Brain pericyte (primary cell): Measurements from ENCODE around the gene KCTD13.
"Not testable (repeated sequence)": the region's sequence is repeated elsewhere in the genome, so short reads cannot be mapped to it uniquely, and the experiment has no call there.

Source experiments
- DNase-seq: peaks from one replicate; pipeline ENCODE4 v3.0.0-alpha.2; 2012; ENCODE audit warnings: low read depth, low spot score

KCTD13 gene

DNA sequence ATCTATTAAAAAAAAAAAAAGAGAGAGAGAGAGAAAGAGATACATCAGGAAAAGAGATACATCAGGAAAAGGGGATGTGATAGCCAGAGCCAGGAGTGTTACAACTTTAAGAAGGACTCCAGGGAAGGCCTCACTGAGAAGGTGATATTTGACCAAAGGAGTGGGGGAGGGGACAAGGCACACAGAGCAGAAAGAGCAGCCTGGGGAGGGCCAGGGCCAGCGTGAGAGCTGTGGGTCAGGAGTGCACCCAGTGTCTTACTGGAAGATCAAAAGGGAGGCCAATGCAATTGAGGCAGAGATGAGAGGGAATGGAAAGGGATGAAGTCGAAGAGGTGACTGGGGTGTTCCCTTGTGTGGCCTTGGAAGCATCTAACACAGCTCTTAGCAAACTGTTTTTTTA is 18.1 kb downstream of the KCTD13 start:
- no peak for DNase-seq

DNA sequence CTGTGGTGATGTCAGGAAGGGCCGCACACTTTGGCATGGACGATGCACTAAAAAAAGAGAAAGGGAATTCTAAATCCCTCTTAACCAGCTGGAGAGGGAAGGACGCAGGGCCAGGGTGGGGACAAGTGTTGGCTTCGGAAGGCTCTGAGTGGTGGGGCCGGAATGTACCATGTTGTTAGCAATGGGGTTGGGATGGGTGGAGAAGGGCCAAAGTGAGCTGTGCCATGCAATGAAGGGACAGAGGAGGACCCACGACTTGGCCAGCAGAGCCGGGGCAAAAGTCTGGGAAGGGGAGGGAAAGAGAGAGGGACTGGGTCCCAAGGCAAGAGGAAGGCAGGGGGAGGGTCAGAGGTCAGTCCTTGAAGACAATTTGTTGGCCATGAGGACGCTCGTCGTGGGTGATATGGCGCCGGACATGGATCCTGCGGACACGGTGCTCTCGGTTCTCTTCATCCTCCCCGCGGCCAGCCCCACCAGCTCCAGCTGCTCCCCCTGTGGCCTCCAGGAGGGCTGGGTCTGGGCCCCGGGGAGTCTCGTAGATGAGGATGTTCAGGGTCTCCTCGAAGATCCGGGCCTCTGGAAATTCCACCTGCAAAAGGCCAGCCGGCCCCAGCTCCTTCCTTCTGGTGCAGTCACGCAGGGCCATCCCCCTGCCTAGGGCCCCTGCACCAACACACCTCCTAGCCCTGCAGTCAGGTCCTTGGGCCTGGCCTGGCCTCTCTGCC is 19.3 kb downstream of the KCTD13 start:
- no peak for DNase-seq

DNA sequence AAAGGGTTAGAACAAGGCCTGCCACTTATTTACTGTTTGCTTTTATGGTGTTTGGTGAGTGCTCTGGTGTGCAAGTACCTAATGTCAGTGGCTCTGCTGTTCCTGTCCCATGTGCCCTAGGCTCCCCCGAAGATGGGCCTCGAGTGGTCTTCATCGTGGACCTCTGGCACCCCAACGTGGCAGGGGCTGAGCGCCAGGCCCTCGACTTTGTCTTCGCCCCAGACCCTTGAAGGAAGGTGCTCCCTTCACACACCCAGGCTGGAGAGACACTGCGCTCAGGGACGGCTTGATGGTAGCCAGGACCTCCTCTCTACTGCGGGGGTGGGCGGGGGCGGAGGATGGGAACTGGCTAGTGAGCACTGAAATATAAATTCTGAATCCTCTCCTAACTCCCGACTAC is 20.4 kb downstream of the KCTD13 start:
- no peak for DNase-seq

DNA sequence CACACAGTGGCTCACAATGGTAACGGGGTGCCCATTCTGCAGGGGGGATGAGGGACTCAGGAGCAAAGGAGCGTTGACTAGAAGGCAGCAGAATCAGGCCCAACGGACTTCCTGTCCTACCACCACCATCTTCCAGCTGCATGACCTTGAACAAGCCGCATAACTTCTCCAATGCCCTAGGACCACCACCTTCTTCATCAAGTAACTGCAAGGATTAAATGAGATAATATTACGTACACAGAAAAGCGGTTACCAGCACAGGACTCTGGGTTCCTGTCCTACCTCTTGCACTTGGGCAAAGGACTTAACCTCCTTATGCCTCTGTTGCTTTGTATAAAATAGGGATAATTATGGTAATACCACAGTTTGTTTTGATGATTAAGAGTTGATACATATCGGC is 21.1 kb downstream of the KCTD13 start:
- no peak for DNase-seq

DNA sequence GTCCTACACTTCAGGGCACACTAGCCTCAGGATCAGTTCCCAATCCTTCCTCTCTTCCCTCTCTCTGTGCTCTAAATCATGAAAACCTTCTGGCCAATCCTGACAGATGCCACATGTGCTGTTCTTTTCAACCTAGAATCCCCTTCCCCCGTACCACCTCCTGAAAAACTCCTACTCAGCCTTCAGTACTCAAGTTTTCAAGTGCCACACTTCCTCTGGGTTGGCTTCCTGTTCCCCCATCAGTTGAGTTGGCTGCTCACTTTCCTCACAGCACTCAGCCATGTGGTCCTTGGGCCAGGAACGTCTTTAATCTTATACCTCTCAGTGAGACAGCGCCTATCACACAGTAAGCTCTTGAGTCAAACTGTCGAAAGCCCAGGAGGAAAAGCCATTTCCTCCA is 22.4 kb downstream of the KCTD13 start:
- DNase-seq: no peak

DNA sequence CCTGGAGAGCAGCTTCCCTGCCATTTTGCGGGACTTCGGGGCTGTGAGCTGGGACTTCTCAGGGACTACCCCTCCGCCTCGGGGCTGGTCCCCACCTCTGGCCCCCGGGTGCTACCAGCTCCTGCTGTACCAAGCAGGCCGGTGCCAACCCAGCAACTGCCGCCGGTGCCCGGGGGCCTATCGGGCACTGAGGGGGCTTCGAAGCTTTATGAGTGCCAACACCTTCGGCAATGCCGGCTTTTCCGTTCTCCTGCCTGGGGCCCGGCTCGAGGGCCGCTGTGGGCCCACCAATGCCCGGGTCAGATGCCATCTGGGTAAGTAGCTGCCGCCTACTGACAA is 24.4 kb downstream of the KCTD13 start:
- DNase-seq: no peak

DNA sequence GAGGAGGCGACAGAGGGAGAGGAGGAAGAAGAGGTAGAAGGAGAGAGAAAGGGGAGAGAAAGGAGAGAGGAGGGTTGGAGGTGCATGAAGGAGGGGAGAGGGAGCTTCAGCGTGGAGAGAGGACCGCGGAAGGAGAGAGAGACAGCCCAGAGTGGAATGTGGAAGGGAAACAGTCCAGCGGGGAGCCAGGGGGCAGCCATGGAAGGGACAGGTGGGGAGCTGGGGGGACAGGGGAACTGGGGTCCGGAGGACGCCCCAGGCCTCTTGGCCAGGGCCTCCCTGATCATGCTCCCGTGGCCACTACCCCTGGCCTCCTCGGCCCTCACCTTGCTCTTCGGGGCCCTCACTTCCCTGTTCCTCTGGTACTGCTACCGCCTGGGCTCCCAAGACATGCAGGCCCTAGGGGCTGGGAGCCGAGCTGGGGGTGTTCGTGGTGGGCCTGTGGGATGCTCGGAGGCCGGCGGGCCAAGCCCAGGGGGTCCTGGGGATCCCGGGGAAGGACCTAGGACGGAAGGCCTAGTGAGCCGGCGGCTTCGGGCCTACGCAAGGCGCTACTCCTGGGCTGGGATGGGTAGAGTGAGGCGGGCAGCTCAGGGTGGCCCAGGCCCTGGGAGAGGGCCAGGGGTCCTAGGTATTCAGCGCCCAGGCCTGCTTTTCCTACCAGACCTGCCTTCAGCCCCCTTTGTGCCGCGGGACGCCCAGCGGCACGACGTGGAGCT is 25.0 kb downstream of the KCTD13 start:
- no peak for DNase-seq

DNA sequence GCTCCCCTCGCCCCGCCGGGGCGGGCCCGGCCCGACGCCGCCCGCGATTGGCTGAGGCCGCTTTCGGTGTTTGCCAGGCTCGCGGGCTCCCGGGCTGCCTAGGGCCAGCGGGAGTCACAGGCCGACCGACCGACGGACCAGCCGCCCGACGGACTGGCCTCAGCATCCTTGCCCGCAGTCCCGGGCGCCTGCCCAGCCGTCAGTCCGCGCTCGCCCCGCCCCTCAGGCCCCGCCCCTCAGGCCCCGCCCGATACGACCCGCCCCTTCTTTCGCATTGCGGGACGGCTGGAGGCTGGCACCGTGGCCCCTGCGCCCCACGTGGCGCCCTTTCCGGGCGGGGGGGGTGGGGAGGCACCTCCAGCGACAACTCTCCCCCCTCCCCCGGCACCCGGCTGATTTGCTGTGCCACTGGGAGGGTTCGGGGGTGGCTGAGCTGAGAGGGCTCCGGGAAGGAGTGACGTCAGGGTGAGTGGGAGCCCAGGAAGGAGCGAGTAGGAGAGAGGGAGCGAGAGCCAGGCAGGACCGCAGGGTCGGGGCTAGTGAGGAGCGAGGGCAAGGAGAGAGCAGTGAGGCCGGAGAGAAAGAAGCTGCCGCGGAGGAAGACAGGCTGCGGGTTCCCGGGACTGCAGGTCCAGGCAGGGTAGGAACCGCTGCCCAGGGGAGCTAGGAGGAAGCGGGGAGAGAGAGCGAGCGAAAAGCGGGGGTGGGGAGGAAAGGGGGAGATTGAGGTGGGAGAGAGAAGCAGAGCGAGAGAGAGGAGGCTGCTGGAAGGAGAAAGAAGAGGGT is 25.7 kb downstream of the KCTD13 start, which contains the start of gene ASPHD1:
ASPHD1 (plus strand) TSS at position 387 of the 786 bp plus-strand sequence. CDS start 484 bp downstream, outside the sequence.
- peak; percentile 20 for DNase-seq

DNA sequence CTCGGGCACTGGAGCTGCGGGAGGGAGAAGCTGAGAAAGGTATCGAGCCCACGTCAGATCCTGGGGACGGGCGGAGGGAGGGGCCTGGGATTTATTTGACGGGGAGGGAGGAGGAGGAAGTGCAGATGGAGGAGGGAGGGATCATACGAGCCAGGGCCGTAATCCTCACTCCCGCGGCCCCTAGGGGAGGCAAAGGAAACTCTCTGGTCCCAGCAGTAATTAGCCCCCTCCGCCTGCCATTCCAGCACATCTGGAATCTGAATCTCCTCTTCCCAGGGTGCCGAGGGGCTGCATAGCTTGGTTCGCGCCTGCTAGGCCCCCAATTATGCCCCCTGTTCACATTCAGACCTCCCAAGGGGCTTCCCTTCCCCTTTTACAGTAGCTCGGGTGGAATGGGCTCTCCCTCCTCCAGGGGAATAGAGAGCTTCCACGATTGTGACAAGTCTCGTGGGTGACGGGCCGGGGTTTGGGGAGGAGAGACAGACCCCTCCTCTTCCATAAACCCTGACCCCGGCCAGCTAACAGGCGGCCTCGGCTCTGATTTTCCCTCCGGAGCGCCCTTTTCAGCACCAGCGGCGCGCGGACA is 26.4 kb downstream of the KCTD13 start, which contains the start of gene SEZ6L2:
SEZ6L2 (minus strand) TSS at position 35 of the 586 bp plus-strand sequence. CDS start 531 bp downstream, outside the sequence.
- DNase-seq: peak; percentile 24

DNA sequence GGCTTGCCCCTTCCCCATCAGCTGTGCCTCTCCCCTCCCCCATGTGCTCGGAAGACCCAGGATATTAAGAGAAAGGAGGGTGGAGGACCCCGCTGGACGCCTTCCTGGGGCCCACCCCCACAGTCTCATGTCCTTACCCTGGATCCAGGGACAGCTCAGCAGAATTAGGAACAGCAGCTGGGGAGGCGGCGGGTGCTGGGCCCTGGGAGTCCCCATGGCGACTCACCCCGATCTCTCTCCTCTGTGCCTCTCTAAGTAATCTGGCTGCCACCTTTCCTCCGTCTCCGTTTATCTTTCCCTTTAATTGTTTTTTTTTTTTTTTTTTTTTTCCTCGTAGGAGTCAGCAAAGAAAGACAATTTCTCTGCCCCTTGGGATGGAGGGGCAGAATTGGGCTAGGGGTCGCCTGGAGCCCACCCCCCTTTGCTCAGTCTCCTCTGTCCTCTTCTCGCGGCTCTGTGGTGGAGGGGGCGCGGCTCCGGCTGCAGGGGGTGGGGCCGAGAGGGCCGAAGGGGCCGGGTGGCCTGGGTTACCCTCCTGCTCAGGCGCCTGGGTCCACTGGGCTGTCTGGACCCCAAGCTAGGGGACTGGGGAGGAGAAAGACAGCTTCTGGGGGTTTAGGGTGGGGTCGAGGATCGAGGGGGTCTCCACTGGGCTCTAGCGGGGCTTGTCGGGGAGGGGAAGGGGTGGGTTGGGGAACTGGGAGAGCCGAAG is 27.1 kb downstream of the KCTD13 start:
- DNase-seq: no peak

DNA sequence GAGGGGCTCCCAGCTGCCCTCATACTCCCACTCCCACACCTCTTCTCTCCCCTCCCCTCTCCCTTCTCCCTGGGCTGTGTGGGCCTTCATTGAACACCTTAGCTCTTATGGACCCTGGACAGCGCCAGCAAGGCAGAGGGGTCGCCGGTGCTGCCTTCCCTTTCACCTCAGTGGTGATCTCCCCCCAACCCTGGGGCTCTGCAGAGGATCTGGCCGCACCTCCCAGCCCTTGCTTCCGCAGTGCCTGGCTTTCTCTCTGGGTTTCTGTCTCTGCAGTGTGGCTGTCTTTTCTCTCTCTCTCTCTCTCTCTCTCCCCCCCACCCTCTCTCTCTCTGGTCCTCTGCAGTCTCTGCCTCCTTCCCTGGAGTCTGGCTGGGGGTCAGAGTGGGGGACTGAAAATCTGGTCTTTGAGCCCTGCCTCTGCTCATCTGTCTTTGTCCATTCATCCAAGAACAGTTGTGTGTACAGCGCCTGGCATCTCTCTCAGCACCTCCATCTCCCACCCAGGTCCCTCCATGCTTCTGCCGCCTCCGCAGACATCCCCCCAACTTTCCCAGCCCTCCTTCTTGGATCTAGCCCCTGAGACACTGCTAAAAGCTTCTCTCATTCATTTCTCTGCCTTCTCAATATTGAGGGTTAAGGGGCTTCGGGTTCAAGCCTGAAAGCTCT is 27.8 kb downstream of the KCTD13 start:
- DNase-seq: no peak

DNA sequence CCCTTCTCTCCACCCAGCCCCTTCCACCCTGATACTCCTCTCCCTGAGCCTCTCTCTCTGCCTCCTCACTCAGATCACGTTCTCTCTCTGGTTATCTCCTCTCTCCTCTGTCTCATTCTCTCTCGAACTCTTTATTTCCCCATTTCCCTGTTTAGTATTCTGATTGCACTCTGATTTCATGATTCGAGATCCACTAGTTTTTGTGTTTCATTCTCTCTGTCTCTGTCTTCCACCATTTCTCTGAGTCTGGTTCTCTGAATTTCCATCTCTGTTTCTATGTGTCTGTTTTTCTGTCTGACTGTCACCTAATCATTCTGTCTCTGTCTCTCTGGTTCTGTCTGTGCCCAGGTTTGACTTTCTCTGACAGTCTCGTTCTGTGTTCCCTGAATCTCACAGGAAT is 28.7 kb downstream of the KCTD13 start:
- no peak for DNase-seq

DNA sequence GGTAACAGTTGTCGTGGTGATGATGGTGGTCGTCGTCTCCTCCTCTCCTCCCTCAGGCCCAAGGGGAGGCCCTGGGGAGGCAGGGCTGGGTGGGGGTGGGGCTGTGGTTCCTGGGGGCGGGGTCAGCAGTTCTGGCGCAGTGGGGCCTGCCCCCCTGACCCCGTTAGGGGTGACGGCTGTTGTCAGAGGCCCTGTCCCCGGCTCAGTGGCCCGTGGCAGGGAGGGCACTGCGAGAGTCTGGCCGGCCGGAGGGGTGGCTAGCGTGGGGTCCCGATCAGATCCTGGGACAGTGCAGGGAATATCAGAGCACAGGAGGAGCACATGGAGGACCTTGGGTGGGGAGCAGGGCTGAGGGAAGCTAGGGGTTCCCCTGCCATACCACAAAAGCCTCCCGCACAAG is 29.2 kb downstream of the KCTD13 start:
- no peak for DNase-seq

DNA sequence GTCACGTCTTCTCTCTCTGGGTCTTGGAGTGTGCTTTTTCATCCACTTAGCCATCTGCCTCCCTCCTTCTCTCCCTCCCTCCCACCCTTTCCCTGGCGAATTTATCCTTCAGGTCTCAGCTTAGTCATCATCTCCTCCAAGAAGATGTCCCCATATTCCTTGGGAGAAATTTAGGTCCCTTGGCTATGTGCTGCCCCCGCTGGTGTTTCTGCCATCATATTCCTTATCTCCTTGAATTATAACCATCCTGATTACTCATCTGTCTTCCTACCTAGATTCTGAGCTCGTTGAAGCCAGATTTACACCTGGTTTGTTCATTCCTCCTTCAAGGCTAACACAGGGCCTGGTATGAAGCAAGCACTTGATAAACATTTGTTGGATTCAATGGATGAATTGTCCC is 31.7 kb downstream of the KCTD13 start:
- no peak for DNase-seq

DNA sequence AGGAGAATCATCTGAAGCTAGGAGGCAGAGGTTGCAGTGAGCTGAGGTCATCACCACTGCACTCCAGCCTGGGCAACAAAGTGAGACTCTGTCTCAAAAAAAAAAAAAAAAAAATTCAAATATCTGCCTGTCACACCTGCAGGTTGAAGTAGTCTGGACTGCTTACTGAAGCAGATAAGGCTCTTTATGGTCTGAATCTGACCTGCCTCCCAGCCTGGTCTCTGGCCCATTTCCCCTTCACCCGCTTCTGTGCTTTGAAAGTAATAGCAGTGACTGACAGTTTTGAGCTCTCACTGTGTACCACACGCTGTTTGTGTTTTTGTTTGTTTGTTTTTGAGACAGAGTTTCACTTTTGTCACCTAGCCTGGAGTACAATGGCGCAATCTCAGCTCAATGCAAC is 32.5 kb downstream of the KCTD13 start:
- DNase-seq: no peak

DNA sequence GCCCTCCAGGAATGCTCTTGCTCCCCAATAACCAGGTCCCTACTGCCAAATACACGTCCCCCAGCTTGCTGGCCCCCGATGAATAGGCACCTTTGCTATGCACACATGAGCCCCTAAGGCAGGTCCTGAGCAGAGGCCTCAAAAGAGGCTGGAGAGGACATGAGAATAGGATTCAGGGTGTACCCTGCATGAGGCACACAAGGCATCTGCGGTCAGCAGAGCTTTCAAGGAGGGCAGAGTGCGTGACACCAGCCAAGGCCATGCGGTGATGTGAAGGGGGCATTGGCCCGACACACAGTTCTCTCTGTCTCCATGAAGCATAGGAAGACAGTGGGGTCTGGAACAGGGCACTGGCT is 33.6 kb downstream of the KCTD13 start:
- no peak for DNase-seq

DNA sequence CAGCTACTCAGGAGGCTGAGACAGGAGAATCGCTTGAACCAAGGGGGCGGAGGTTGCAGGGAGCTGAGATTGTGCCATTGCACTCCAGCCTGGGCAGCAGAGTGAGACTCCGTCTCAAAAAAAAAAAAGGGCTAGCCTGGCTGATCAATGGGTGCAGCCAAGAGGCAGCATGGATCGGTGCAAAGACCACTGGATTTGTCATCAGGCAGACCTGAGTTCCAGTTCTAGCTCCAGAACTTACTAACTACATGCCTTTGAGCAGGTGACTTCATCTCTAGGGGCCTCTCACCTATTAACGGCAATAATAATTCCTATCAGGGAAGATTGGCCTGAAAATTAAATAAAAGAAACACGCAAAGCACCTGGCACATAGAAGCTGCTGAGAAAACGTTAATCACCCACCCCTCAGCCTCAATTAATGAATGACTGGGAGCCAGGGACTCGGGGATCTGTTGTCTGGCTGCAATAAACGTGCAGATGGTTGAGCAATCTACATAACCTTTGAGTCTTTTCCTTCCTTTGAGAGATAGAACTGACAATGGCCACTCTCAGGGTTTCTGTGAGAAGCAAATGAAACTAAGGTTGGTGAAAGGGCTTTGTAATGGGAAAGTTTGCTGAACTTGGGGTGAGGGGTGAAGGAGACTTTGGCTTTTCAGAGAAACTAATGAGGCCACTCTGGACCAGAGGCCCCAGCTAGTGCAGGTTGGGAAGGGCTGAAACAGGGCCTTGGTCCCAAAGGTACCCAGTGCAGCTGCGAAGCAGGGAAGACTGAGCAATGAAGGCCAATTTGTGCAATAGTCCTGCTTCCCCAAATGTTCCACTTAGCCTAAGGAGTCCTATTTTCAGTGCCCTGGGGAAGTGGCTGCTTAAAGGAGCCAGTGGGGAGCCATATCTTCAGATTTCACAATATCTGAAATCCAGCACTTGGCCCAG is 34.2 kb downstream of the KCTD13 start:
- DNase-seq: no peak

DNA sequence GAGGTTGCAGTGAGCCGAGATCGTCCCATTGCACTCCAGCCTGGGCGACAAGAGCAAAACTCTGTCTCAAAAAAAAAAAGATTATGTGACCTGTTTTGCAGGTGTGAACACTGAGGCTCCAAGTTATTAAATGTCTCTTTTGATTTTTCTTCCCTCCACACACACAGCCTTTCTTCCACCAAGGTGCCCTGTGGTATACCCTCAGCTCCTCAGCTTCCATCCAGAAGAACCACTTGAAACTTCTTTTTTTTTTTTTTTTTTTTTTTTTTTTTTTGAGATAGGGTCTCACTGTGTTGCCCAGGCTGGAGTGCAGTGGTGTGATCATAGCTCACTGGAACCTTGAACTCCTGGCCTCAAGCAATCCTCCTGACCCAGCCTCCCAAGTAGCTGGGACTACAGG is 36.7 kb downstream of the KCTD13 start:
- DNase-seq: not testable (repeated sequence)

DNA sequence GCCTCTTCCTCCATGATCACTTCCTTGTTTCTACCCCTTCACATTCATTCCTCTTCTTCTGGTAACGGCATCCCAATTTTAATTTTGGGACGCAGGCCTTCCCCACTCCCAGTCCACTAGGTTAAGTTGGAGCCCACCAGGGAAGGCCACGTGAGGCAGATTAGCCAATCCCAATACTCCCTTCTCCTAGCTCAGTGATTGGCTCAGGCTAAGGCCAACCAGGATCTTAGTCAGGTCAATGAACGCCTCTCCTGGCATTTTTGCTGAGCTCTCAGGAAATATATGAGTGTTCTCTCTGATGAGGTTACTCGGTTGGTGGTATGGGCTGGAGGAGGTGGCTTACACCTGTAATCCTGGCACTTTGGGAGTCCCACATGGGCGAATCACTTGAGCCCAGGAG is 42.0 kb downstream of the KCTD13 start:
- DNase-seq: no peak

DNA sequence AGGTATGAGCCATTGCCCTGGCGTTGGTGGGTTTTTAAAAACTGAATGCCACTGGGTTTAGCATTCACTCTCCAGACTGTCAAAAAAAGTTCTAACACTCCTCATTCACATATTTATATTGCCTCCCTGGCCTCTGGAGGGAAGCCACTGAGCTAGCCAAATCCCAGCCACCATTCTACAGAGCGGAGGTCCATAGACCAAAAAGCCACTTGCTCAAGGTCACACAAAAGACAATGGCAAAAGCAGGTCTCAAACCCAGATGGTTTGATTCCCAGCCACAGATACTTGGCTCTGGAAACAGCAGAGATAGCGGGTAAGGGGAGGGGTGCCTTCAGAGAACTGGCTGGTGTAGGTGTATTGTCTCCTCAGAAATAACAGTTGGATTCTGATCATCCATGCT is 45.0 kb downstream of the KCTD13 start:
- DNase-seq: no peak
